ENCODE results near the gene CHRM2. TPM values are rescaled to one million over a fixed set of nuclear protein-coding genes. Genes with fewer than 3 reads are reported as not detected.

CHRM2 gene
- total and polyA plus RNA-seq, 2 experiments from 2014 or later, result 0.21 to 0.35 TPM

GRCh38 chr7:136947347-136947746, 78.9 kb downstream of the CHRM2 start:
- Mint-ChIP-seq H3K4me1 (peaks cover 9% of the 10 kb centered on the region), H3K27me3 (ENCODE audit: insufficient read depth, low read depth, poor library complexity) (peaks cover 5% of the 10 kb centered on the region), H3K27ac (no peak overlapping the region), H3K9me3 (no peaks in the 10 kb centered on the region), H3K36me3 (ENCODE audit: low read depth) (no peaks in the 10 kb centered on the region), H3K4me3 (no peak overlapping the region)
- DNase-seq (ENCODE audit: low spot score), result no peak
- H3K4me1 ChIP-seq (ENCODE audit: insufficient read depth), result no peaks in the 10 kb centered on the region
- no peak for ATAC-seq
- no peaks in the 10 kb centered on the region for H3K36me3 ChIP-seq (ENCODE audit: insufficient read depth)
- no peak overlapping the region for H3K27ac ChIP-seq (ENCODE audit: low read depth)
- no peaks in the 10 kb centered on the region for H3K79me2 ChIP-seq (replicated peaks; ENCODE audit: insufficient read depth)
- H3F3A ChIP-seq (replicated peaks; ENCODE audit: low read depth), result no peaks in the 10 kb centered on the region
- no peaks in the 10 kb centered on the region for H3K9me2 ChIP-seq (ENCODE audit: insufficient read depth)
- TF ChIP-seq EZH2phosphoT487 (IDR thresholded peaks at IDR 0.05; ENCODE audit: unreplicated experiment) (no peak), STAT1 (IDR thresholded peaks at IDR 0.05; ENCODE audit: unreplicated experiment) (no peak), NANOG (IDR thresholded peaks at IDR 0.05; ENCODE audit: borderline replicate concordance) (no peak), CTCF (conservative IDR thresholded peaks at IDR 0.05; ENCODE audit: low read depth in 2 of 2) (no peak), ZNF462 (CRISPR knock-in tag; IDR thresholded peaks at IDR 0.05) (no peak), REST (IDR thresholded peaks at IDR 0.05; ENCODE audit: unreplicated experiment) (no peak), EZH2 (IDR thresholded peaks at IDR 0.05; ENCODE audit: low read depth, unreplicated experiment) (no peak), CREB1 (CRISPR knock-in tag; IDR thresholded peaks at IDR 0.05; ENCODE audit: low read depth) (no peak), ZNF331 (CRISPR knock-in tag; IDR thresholded peaks at IDR 0.05; ENCODE audit: low read depth) (no peak), ETS1 (IDR thresholded peaks at IDR 0.05) (no peak), POLR2AphosphoS5 (IDR thresholded peaks at IDR 0.05; ENCODE audit: low read depth) (no peak)
- no peak overlapping the region for H2AFZ ChIP-seq
- H3K27me3 ChIP-seq (ENCODE audit: insufficient read depth), result no peaks in the 10 kb centered on the region
- H3K4me3 ChIP-seq, result no peak overlapping the region
- H3K4me2 ChIP-seq, result no peak overlapping the region
- no peaks in the 10 kb centered on the region for H4K20me1 ChIP-seq (replicated peaks; ENCODE audit: insufficient read depth)
